ENCODE data around the gene ERICH4. TPM values are rescaled to one million over a fixed set of nuclear protein-coding genes. Genes with fewer than 3 reads are reported as not detected.

Gene ERICH4
- total RNA-seq, 1 experiment from 2014 or later = not detected

GRCh38 chr19:41445575-41445974, 2.6 kb downstream of the ERICH4 start:
- BruUV-seq (replicated peaks) = no TSS peak
- Histone ChIP-seq H3K79me2 (ENCODE audit: insufficient read depth, low read length) (no peaks in the 10 kb centered on the region), H3K4me3 (replicated peaks in 1 of 2; ENCODE audit: low read depth in 1 of 2, low read length in 2 of 2) (no peak overlapping the region), H3K4me2 (ENCODE audit: low read length) (no peak overlapping the region), H3K9ac (ENCODE audit: low read length) (no peak overlapping the region), H3K4me1 (ENCODE audit: control insufficient read depth in 1 of 2, insufficient read depth in 2 of 2, low read length in 2 of 2) (peaks cover 0 to 10% of the 10 kb centered on the region in 2 experiments; a peak in 2 of 4 replicates), H4K20me1 (ENCODE audit: insufficient read depth) (no peaks in the 10 kb centered on the region), H3K9me2 (ENCODE audit: insufficient read depth) (no peaks in the 10 kb centered on the region), H3K27ac (ENCODE audit: low read depth, low read length) (no peak overlapping the region), H3K36me3 (ENCODE audit: control insufficient read depth in 1 of 2, insufficient read depth in 2 of 2, low read length in 2 of 2) (no peaks in the 10 kb centered on the region), H2AFZ (ENCODE audit: low read depth, low read length, poor library complexity, severe bottlenecking) (no peak overlapping the region), H3K9me3 (ENCODE audit: control insufficient read depth in 1 of 2, insufficient read depth in 1 of 2, low read depth in 1 of 2, low read length in 2 of 2) (no peaks in the 10 kb centered on the region), H3K27me3 (ENCODE audit: insufficient read depth, low read length) (no peaks in the 10 kb centered on the region)
- POLR2A ChIA-PET = no interaction called here
- ATAC-seq (no peak), DNase-seq (ENCODE audit: low read depth, low spot score) (no peak)
- CTCF ChIA-PET = no interaction called here
- TF ChIP-seq ATF3 (IDR thresholded peaks at IDR 0.05) = no peak
- TF ChIP-seq, protein P1, sequence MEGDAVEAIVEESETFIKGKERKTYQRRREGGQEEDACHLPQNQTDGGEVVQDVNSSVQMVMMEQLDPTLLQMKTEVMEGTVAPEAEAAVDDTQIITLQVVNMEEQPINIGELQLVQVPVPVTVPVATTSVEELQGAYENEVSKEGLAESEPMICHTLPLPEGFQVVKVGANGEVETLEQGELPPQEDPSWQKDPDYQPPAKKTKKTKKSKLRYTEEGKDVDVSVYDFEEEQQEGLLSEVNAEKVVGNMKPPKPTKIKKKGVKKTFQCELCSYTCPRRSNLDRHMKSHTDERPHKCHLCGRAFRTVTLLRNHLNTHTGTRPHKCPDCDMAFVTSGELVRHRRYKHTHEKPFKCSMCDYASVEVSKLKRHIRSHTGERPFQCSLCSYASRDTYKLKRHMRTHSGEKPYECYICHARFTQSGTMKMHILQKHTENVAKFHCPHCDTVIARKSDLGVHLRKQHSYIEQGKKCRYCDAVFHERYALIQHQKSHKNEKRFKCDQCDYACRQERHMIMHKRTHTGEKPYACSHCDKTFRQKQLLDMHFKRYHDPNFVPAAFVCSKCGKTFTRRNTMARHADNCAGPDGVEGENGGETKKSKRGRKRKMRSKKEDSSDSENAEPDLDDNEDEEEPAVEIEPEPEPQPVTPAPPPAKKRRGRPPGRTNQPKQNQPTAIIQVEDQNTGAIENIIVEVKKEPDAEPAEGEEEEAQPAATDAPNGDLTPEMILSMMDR (IDR thresholded peaks at IDR 0.05 in 2 of 3, conservative IDR thresholded peaks at IDR 0.05 in 1 of 3; ENCODE audit: borderline replicate concordance in 1 of 3, insufficient read depth in 1 of 3, low read depth in 2 of 3, low read length in 2 of 3) = no peak
- no peak for TF ChIP-seq SP1 (IDR thresholded peaks at IDR 0.05; ENCODE audit: low read depth)
- no peak for TF ChIP-seq JUND (IDR thresholded peaks at IDR 0.05)
- no peak for TF ChIP-seq YY1 (IDR thresholded peaks at IDR 0.05; ENCODE audit: extremely low read depth, insufficient replicate concordance, low read depth, low read length)
- intact Hi-C loops (cut with micrococcal nuclease) = no loop called here
- RAD21 ChIA-PET (ENCODE audit: low non-redundant PET in 1 of 2, low total read pairs in 2 of 2, uncharacterized antibody in 2 of 2, unreplicated experiment in 2 of 2) = no interaction called here

DNA sequence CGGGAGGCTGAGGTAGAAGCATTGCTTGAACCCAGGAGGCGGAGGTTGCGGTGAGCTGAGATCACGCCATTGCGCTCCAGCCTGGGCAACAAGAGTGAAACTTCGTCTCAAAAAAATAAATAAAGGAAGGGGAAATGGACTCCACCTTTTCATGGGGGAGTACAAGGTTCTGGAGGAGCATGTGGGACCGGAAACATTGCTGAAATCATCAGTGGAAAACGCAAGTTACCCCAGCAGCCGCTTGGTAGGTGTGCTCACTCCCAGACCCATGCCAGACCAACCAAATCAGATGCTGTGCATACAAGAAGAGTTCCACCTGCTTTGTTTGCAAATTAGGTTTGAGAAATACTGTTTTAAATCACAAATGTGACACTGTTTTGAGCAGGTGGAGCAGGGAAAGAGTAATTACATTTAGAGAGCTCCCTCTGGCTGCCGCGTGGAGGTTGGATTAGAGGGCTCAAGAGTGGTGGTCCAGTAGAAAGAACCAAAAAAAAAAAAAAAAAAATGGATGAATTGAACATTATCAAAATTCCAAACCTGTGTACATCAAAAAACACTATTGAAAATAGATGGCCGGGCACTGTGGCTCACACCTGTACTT, 4.9 kb downstream of the ERICH4 start:
- CTCF ChIA-PET = interaction anchor here (0.9 to 4.7 kb wide), 5 partner anchors 8 to 122 kb away, joined by 3 to 63 read pairs (median 34); partner anchors contain the start of gene DMAC2
- DNase-seq (ENCODE audit: low read depth, low spot score) = no peak
- TF ChIP-seq CBX3 (IDR thresholded peaks at IDR 0.05; ENCODE audit: low read depth) (no peak), SRF (IDR thresholded peaks at IDR 0.05; ENCODE audit: low read depth) (no peak), SIN3A (IDR thresholded peaks at IDR 0.05; ENCODE audit: low read depth) (no peak), POLR2A (IDR thresholded peaks at IDR 0.05; ENCODE audit: borderline replicate concordance, extremely low read depth, insufficient read depth, insufficient read length) (no peak), TCF7L2 (IDR thresholded peaks at IDR 0.05; ENCODE audit: borderline replicate concordance, extremely low read depth, insufficient read depth, insufficient read length) (no peak), POLR2AphosphoS5 (IDR thresholded peaks at IDR 0.05; ENCODE audit: low read depth, low read length) (no peak), ZFX (IDR thresholded peaks at IDR 0.05) (no peak), YY1 (IDR thresholded peaks at IDR 0.05; ENCODE audit: extremely low read depth, insufficient replicate concordance, low read depth, low read length) (no peak), EGR1 (IDR thresholded peaks at IDR 0.05; ENCODE audit: low read depth) (no peak)
- TF ChIP-seq, protein P2, sequence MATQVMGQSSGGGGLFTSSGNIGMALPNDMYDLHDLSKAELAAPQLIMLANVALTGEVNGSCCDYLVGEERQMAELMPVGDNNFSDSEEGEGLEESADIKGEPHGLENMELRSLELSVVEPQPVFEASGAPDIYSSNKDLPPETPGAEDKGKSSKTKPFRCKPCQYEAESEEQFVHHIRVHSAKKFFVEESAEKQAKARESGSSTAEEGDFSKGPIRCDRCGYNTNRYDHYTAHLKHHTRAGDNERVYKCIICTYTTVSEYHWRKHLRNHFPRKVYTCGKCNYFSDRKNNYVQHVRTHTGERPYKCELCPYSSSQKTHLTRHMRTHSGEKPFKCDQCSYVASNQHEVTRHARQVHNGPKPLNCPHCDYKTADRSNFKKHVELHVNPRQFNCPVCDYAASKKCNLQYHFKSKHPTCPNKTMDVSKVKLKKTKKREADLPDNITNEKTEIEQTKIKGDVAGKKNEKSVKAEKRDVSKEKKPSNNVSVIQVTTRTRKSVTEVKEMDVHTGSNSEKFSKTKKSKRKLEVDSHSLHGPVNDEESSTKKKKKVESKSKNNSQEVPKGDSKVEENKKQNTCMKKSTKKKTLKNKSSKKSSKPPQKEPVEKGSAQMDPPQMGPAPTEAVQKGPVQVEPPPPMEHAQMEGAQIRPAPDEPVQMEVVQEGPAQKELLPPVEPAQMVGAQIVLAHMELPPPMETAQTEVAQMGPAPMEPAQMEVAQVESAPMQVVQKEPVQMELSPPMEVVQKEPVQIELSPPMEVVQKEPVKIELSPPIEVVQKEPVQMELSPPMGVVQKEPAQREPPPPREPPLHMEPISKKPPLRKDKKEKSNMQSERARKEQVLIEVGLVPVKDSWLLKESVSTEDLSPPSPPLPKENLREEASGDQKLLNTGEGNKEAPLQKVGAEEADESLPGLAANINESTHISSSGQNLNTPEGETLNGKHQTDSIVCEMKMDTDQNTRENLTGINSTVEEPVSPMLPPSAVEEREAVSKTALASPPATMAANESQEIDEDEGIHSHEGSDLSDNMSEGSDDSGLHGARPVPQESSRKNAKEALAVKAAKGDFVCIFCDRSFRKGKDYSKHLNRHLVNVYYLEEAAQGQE (IDR thresholded peaks at IDR 0.05; ENCODE audit: low read depth) = no peak
- TF ChIP-seq, protein P3, sequence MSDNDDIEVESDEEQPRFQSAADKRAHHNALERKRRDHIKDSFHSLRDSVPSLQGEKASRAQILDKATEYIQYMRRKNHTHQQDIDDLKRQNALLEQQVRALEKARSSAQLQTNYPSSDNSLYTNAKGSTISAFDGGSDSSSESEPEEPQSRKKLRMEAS (IDR thresholded peaks at IDR 0.05) = no peak

More for the DNA sequence above, 4.9 kb downstream of the ERICH4 start:
- Histone ChIP-seq H2AFZ (ENCODE audit: low read depth, low read length, poor library complexity, severe bottlenecking) (peak overlapping the region; percentile 45), H3K9me3 (ENCODE audit: control insufficient read depth in 1 of 2, insufficient read depth in 1 of 2, low read depth in 1 of 2, low read length in 2 of 2) (no peaks in the 10 kb centered on the region), H3K27ac (ENCODE audit: low read depth, low read length) (no peak overlapping the region), H3K36me3 (ENCODE audit: control insufficient read depth in 1 of 2, insufficient read depth in 2 of 2, low read length in 2 of 2) (no peaks in the 10 kb centered on the region), H3K9me2 (ENCODE audit: insufficient read depth) (no peaks in the 10 kb centered on the region), H3K9ac (ENCODE audit: low read length) (no peak overlapping the region), H4K20me1 (ENCODE audit: insufficient read depth) (no peaks in the 10 kb centered on the region), H3K4me2 (ENCODE audit: low read length) (no peak overlapping the region), H3K4me1 (ENCODE audit: control insufficient read depth in 1 of 2, insufficient read depth in 2 of 2, low read length in 2 of 2) (peaks cover 0 to 10% of the 10 kb centered on the region in 2 experiments; a peak in 2 of 4 replicates), H3K27me3 (ENCODE audit: insufficient read depth, low read length) (no peaks in the 10 kb centered on the region), H3K4me3 (replicated peaks in 1 of 2; ENCODE audit: low read depth in 1 of 2, low read length in 2 of 2) (no peak overlapping the region), H3K79me2 (ENCODE audit: insufficient read depth, low read length) (no peaks in the 10 kb centered on the region)
- no peak for ATAC-seq
- no TSS peak for BruUV-seq (replicated peaks)
- POLR2A ChIA-PET = interaction anchor here (2.7 kb wide), 1 partner anchor 8 kb away, joined by 12 read pairs; the partner anchor contains the start of gene DMAC2
- RAD21 ChIA-PET (ENCODE audit: low non-redundant PET in 1 of 2, low total read pairs in 2 of 2, uncharacterized antibody in 2 of 2, unreplicated experiment in 2 of 2) = interaction anchor here in 1 of 2 experiments (1.8 kb wide), 1 partner anchor 116 kb away, joined by 8 read pairs; no protein-coding TSS in a partner anchor
- intact Hi-C loops (cut with micrococcal nuclease) = no loop called here

All from HCT116 (cell line).